Stimulated activated CD4-positive, alpha-beta T cell treated with anti-CD3 and anti-CD28 coated beads, Interleukin-2, amount 100 ng/mL, for 4 hours (primary cell): Measurements from ENCODE around the gene ITGA1.

Source experiments
- DNase-seq: peaks from one replicate; pipeline ENCODE4 v3.0.0-alpha.2; 2020; ENCODE audit warnings: low read depth

The ITGA1 gene

GRCh38 chr5:52897238-52897614, 109.5 kb downstream of the ITGA1 start:
- DNase-seq, result no peak

DNA sequence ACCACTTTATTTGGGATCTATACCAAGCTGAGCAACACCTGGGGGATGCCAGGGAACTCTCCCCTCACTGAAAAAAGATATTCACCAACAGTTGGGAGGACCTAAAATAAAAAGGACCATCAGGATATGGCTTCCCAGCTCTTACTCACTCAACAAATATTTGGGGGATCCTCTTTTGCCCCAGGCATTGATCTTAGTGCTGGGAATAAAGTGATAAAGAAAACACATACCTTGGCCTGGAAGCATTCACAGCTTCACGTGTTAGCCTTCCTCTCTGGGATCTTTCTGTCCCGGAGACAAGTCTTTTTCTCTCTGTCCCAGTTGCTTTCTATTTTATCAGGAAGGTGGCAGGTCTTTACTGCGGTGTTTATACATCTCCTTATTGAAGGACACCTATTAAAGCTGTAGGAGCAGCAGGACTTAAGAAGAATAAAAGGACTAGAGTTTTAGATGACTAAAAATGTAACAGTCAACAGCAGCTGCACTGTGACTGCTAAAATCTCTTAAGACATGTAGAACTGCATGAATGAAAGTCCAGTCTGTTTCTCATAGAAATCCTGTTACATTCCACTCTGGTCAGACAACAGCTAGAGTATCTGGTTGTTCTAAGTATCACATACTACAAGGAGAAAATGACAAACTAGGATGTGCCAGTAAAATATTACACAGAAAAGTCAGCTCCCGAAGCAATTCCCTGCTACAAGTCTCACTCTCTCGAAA, 111.4 kb downstream of the ITGA1 start:
- no peak for DNase-seq

- DNase-seq, result no peak
Observed at GRCh38 chr5:52903142-52903541, 115.4 kb downstream of the ITGA1 start.

- DNase-seq, result no peak
Observed at GRCh38 chr5:52906343-52906742, 118.6 kb downstream of the ITGA1 start.

DNA sequence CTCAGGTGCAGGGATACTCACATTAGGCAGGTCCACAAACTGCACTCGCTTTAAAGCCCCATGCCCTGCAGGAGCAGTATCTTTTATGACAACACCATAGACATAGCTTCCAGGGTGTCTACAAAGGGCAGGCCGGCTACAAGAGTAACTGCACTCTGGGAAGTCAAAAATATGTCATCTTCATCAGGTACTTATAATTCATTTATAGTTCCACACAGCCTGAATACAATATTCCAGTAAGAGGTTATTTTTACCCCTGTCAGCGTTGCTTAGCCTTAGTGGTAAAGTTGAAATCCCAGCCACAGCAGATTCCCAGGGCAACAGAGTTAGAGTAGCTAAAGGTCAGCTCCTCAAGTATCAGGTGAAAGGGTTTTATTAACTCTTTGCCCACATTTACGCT, 119.1 kb downstream of the ITGA1 start:
- DNase-seq, result no peak

DNA sequence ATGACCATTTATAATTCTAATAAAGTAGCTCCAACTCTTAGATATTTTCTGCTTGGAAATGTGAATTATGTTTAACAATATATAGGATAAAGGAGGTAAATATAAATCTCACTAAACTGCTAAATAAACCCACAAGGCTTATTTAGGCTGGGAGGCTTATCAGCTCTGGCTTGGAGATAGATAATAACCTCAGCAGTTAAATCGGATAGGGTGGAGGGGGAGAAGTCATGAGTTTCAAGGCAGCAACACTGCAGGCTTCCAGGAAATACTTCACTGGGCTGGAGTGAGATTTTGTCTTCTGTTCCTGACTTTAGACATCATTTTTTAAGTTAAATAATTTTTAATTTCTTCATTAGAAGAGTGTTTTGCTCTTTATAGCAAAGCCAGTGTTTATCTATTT, 121.5 kb downstream of the ITGA1 start:
- no peak for DNase-seq

GRCh38 chr5:52910071-52910470, 122.4 kb downstream of the ITGA1 start:
- no peak for DNase-seq

DNA sequence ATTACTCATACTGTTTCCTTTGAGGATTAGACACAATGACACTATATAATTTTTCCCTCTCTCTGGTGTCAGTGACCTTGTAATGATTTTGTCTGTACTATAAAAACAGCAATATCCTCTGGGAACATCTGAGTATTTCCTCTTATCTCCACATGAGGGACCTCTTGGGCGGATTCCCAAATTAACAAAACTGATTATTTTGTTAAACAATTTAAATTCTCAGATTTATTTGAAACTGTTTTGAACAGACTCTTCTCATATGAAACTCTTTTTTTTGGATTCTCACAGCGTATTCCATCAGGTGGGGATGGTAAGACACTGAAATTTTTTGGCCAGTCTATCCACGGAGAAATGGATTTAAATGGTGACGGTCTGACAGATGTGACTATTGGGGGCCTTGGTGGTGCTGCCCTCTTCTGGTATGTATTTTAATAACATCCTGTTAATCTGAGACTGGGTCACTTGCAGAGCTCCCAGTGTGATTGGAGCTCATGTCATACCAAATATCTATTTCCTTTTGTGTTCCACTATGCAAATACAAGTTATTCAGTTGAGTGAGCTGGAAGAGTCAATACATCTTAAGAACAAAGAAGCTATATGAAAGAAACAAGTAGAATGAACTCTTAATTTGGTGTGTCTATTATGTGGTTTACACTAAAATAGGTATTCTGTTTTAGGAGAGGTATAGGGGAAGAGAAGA, 127.6 kb downstream of the ITGA1 start:
- peak; percentile 26 for DNase-seq

DNA sequence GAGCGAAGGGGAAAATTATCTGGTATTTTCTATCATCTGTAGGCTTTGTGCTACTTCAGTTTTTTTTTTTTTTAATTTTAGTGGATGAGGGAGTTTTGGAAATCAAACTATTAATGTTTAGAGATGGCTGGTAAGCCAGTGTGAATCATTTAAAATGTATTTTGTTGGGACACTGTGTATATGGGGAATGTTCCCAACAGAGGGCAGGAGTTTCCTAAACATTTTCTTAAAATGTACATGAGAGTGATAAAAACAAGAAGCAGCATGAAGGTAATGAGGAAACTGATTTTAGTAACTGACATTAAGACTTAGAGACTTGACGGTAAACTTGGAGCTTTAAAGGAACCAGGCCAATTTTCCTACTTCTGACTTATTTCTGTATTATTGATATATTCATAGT, 133.2 kb downstream of the ITGA1 start:
- DNase-seq, result no peak

DNA sequence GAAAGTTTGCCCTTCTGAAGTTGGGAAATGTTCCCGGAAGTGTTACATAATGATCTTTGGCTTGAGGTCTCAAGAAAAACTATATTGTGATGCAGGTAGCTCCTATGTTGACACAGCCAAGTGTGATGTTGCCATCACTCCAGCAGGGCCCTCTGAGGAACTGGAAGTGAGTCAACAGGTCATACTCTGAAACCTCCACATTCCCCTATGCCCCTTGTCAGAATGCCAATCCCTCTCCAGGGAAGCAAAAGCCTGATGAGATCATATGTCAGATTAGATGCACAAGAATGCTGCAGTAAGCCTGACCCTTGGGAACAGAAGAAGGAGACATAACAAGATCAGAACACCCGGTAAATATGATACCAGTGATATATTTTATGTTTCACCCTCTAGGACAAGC, 134.7 kb downstream of the ITGA1 start:
- no peak for DNase-seq

DNA sequence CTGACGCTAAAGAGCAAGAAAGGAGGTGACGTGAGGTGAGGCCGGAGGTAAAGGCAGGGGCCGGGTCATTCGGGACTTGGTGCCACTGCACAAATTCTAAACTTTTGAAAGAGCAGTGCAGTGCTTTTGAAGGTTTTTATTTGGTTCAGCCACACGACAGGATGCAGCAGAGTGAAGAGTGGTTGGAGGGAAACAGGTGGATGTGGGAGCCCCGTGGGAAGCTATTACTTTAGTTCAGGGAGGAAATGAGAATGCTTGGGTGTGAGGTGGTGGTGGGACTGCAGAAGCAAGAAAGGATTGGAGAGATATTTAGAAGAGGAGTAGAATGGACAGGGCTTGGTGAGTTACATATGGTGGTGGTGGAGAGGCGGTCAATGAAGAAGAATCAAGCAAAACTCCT, 136.7 kb downstream of the ITGA1 start:
- no peak for DNase-seq

- no peak for DNase-seq
Observed at GRCh38 chr5:52925001-52925400, 137.3 kb downstream of the ITGA1 start.

DNA sequence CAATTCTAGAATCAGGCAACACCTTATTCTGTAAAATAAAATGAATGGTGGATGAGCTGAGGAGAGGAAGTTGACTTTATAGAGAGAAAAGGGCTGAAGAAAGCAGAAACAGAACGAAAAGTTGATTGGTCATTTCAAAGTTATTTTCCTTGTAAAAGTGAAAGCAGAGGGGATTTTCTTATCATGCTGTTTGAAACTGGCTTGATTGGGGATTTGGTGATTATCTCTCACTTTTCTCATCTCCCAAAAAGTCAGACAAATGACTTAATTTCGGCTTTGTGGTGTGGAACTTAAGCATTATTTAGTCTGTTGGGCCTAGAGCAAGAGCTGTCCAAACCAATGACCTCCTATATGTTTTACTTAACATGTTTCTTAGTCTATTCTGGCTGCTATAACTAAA, 141.0 kb downstream of the ITGA1 start:
- no peak for DNase-seq

- no peak for DNase-seq
Observed at GRCh38 chr5:52938226-52938625, 150.5 kb downstream of the ITGA1 start.

DNA sequence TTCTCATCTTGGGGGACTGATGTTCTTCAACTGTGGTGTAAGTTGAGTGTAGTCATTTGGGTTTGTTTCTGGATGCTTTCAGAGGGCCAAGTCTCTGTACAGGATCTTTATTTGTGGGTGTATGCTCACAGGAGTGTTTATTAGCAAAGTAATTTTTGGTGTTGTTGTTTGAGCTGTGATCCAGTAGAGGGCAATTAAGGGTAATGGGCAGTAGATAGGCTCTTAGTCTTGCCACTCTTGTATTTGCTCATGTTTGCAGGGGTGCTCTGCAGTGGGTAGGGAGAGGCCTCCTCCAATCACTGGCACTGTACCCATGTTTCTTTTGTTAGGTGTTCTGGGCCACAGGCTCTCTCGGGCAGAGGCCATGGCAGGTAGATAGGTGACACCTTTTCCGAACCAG, 155.6 kb downstream of the ITGA1 start:
- no peak for DNase-seq

- DNase-seq, result no peak
Observed at GRCh38 chr5:52943808-52944207, 156.1 kb downstream of the ITGA1 start.

DNA sequence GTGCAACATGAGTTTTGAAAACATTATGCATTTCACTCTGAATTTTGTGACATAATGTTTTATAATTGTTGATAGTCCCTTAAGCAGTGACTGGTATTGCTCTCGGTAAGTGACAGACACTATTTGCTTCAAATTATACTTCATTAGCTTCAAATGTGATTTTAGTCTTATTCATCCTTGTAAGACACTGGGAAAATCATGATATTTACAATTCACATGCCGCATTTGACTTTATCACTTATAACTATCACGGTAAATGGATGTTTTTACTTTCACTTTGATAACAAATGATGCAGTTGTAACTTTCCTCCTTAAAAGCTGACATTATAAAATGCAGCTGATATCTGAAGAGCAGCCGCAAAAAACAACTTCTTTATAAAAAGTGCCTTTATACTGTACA, 157.3 kb downstream of the ITGA1 start:
- no peak for DNase-seq

GRCh38 chr5:52947208-52947607, 159.5 kb downstream of the ITGA1 start:
- no peak for DNase-seq

GRCh38 chr5:52947851-52948250, 160.1 kb downstream of the ITGA1 start:
- DNase-seq, result no peak

DNA sequence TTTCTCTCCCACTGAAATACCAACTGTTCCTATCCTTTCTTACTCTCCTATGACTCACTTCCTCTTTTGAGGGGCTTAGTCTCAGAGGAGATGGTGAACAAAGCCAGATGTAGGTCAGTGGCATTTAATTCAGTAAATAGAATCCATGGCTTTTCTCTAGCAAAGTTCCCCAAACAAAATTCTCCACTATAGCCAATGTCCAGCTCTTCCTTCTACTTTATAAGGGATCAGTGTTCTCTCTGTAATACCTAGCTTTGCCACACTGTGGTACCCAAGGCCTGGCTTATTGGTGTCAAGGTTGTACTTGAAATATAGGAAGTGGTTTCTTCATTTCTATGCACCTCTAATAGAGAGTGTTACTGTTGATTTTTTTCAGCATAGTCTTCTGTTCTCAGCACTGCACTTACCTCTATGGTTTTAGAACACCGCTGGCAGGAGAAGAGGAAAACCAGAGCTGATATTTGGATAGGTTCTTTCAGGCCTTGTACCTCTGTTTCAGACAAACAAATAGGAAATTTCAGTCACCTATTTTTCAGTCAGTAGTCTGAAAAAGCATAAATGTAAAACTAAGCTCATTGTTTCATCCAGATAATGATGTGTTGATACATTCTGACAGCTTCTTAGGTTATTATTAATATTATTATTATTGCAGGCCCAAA, 160.8 kb downstream of the ITGA1 start:
- DNase-seq, result peak; percentile 33

GRCh38 chr5:52950686-52951085, 163.0 kb downstream of the ITGA1 start:
- no peak for DNase-seq

DNA sequence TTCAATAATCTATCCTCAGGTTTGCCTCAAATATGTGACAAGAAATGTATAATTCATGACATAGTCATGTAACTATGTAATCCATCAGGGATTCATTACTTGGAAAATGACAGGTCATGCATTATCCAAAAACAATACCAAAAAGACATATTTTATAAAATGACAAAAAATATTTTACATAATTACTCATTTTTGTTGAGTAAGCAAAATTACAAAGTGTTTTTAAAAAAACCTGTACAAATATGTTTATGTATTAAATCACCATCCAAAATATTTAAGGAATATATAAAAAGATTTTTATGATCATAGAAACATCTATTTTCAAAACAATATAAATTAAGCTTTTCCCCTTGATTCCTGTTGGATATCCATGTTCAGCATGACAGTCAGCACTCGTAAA, 164.8 kb downstream of the ITGA1 start:
- no peak for DNase-seq

- DNase-seq, result no peak
Observed at GRCh38 chr5:52956014-52956413, 168.3 kb downstream of the ITGA1 start.
